Heart right ventricle (tissue), 16 donors: ENCODE measurements around the gene PER1. TPM values are rescaled to one million over a fixed set of nuclear protein-coding genes. Genes with fewer than 3 reads are reported as not detected.
A peak's percentile ranks its signal among the peaks of the same experiment; 100 is the strongest.

ENCODE experiments used
- ATAC-seq, 8 donors: fragments of 200-7000 bp; cut with Tn5 transposase; one replicate each; pipeline ENCODE4 v1.9.1; 2020; ENCODE audit warnings: mild to moderate bottlenecking in 8 of 8, moderate library complexity in 8 of 8, moderate number of reproducible peaks in 1 of 8
- DNase-seq, 2 donors: peaks; one replicate each; pipeline ENCODE4 v3.0.0-alpha.2; 2020
- H3K27ac ChIP-seq, 10 donors: fragments of 200-600 bp; sonication (generic) in 2 of 10; one replicate each; pipeline versions ENCODE4 v1.5.0 to v1.8.0; 2020 to 2022; ENCODE audit warnings: mild to moderate bottlenecking in 3 of 10
- H3K27me3 ChIP-seq, 7 donors: fragments of 200-600 bp; one replicate each; pipeline ENCODE4 v1.8.0; 2021 to 2022; ENCODE audit warnings: mild to moderate bottlenecking in 2 of 7
- H3K36me3 ChIP-seq, 9 donors: fragments of 200-600 bp; sonication (generic) in 1 of 9; one replicate each; pipeline versions ENCODE4 v1.5.0 to v1.8.0; 2020 to 2022; ENCODE audit warnings: mild to moderate bottlenecking in 2 of 9
- H3K4me1 ChIP-seq, 9 donors: fragments of 200-600 bp; sonication (generic) in 1 of 9; one replicate each; pipeline versions ENCODE4 v1.5.0 to v1.8.0; 2020 to 2022; ENCODE audit warnings: mild to moderate bottlenecking in 4 of 9
- H3K4me3 ChIP-seq, 10 donors: fragments of 200-600 bp; sonication (generic) in 2 of 10; one replicate each; pipeline versions ENCODE4 v1.5.0 to v1.8.0; 2020 to 2022; ENCODE audit warnings: mild to moderate bottlenecking in 7 of 10, moderate library complexity in 2 of 10
- H3K9me3 ChIP-seq, 11 donors: fragments of 200-600 bp in 10 of 11; sonication (generic) in 2 of 11; one replicate each; pipeline versions ENCODE4 v1.5.0 to v1.8.0; 2013 to 2022; ENCODE audit warnings: mild to moderate bottlenecking in 2 of 11, control low read depth in 1 of 11, moderate library complexity in 1 of 11
- CTCF ChIP-seq, 9 donors: fragments of 200-600 bp; sonication (generic) in 2 of 9; IDR thresholded peaks; one replicate each; pipeline versions ENCODE4 v1.5.0 to v1.8.0; 2021 to 2022; ENCODE audit warnings: antibody characterized with exemption in 9 of 9, mild to moderate bottlenecking in 5 of 9, moderate library complexity in 1 of 9
- WGBS, 2 donors: extraction: QIAGEN DNeasy Blood & Tissue Kit; methylation state at CpG; one replicate each; pipeline ENCODE4 v1.1.7; 2013; ENCODE audit warnings: inconsistent platforms in 1 of 2; 5-methylcytosine and 5-hydroxymethylcytosine counted together
- intact Hi-C, 10 donors: fragments of 100-400 bp; cut with DNase I; formaldehyde crosslinking; loops; one replicate each; pipeline versions ENCODE4 v1.11.1 to v1.14.2; 2022
- polyA plus RNA-seq, 2 donors: library from polyadenylated mRNA; stranded (reverse); fragments of 200-250 nt; gene quantifications; one replicate each; pipeline ENCODE4 v1.2.3, GENCODE V29; 2013
- total RNA-seq, 10 donors: library from RNA; stranded (reverse); fragmentation: NEBNext Ultra II Directional in 3 of 10; extraction: Animal tissue kit (Norgen Biotek cat#: 25700) in 3 of 10; gene quantifications; one replicate each; pipeline versions ENCODE4 v1.2.1 to v1.2.4, GENCODE V29; 2021 to 2023
- donor health status: Arrhythmogenic right ventricular cardiomyopathy.
- donor health status: ischemic (EF 13 %, LVEDD 7.1; RV severe dilation, severe dysfunction).
- donor health status: healthy with polysubstance abuse.
- donor health status: DM: no; HTN: yes; CAD: no.
- donor health status: DM: no; HTN: no; CAD: no.
- donor health status: ischemic (EF 25% LVEDD 6.9; RV normal size, moderate dysfunction).
- donor health status: ischemic (EF 25% LVEDD 5.7; RV mildly dilated, moderate dysfunction).
- donor health status: healthy.
- donor health status: DM: yes; HTN: yes; CAD: no.
- donor health status: Ischemic cardiomyopathy.
- donor health status: ischemic (EF 35%, LVEDD 5.7; RV mildly dilated, moderate dysfunction).
- donor health status: nonischemic (EF 11% LVEDD 7.7; RV severe dilation, severe dysfunction).
- donor health status: DM: yes; HTN: yes; CAD: no.
- donor health status: PGD.
- donor health status: ischemic (EF 29% LVEDD 5.4; RV normal size, mild dysfunction).
- donor health status: nonischemic (EF 23%, LVEDD 6.1; RV moderate dilation, normal function).

Gene PER1
- total and polyA plus RNA-seq, 12 donors: 37.4 to 154 (median 115) TPM

- 83% methylated on average over 14 to 15 of the region's 15 CpGs for WGBS, 2 donors
- intact Hi-C loops: no loop called here
- peaks cover 60 to 100% (median 100%) of the 10 kb centered on the region in 9 donors for H3K36me3 ChIP-seq
- no peaks in the 10 kb centered on the region for H3K27me3 ChIP-seq
- ATAC-seq (peak in 1 of 8 donors; percentile 0), DNase-seq (no peak)
- no peak overlapping the region for H3K4me3 ChIP-seq
- no peaks in the 10 kb centered on the region for H3K9me3 ChIP-seq
- peaks cover 6 to 42% (median 22%) of the 10 kb centered on the region in 9 donors for H3K4me1 ChIP-seq
- no peak for TF ChIP-seq CTCF (IDR thresholded peaks at IDR 0.05)
- no peak overlapping the region for H3K27ac ChIP-seq
Measured at GRCh38 chr17:8144401-8145231, 7.6 kb downstream of the PER1 start.

- ATAC-seq: peak in 1 of 8 donors; percentile 0
- intact Hi-C loops: no loop called here
- H3K4me1 ChIP-seq: peaks cover 0 to 43% (median 22%) of the 10 kb centered on the region in 9 donors
Measured at GRCh38 chr17:8143581-8144400, 8.4 kb downstream of the PER1 start.

GRCh38 chr17:8142887-8143580 is 9.2 kb downstream of the PER1 start:
- 80 to 85% methylated on average over 14 to 15 of the region's 15 CpGs for WGBS, 2 donors
- TF ChIP-seq CTCF (IDR thresholded peaks at IDR 0.05): no peak
- Histone ChIP-seq H3K4me3 (no peak overlapping the region), H3K27ac (peak overlapping the region in 2 of 10 donors; percentile 15 to 35), H3K36me3 (peaks cover 47 to 89% (median 86%) of the 10 kb centered on the region in 9 donors), H3K27me3 (no peaks in the 10 kb centered on the region), H3K4me1 (peaks cover 1 to 42% (median 26%) of the 10 kb centered on the region in 9 donors), H3K9me3 (no peaks in the 10 kb centered on the region)
- ATAC-seq: no peak
- no peak for DNase-seq
- intact Hi-C loops: no loop called here

More at GRCh38 chr17:8143581-8144400, 8.4 kb downstream of the PER1 start:
- Histone ChIP-seq H3K9me3 (no peaks in the 10 kb centered on the region), H3K4me3 (no peak overlapping the region), H3K27ac (no peak overlapping the region), H3K36me3 (peaks cover 54 to 96% (median 93%) of the 10 kb centered on the region in 9 donors), H3K27me3 (no peaks in the 10 kb centered on the region)
- no peak for TF ChIP-seq CTCF (IDR thresholded peaks at IDR 0.05)
- 90 to 93% methylated on average over 22 of the region's 22 CpGs for WGBS, 2 donors
- no peak for DNase-seq
